ENCODE results near the gene MARCHF6. TPM values are rescaled to one million over a fixed set of nuclear protein-coding genes. Genes with fewer than 3 reads are reported as not detected.

The MARCHF6 gene
- total and polyA plus RNA-seq, 9 of the 15 experiments (the other 6 are each of a cell fraction or from before 2014, with no cell fraction given), result 74.1 to 456 (median 116) TPM

GRCh38 chr5:10304932-10305331, 48.6 kb upstream of the MARCHF6 start (continued):
- TF ChIP-seq RBBP5 (IDR thresholded peaks at IDR 0.05; ENCODE audit: borderline replicate concordance, insufficient read depth, low read length, poor library complexity, severe bottlenecking) (peak; percentile 34), KDM4B (IDR thresholded peaks at IDR 0.05; ENCODE audit: borderline replicate concordance in 2 of 2, low read depth in 1 of 2) (no peak), NFE2 (IDR thresholded peaks at IDR 0.05; ENCODE audit: low read depth) (no peak), CC2D1A (IDR thresholded peaks at IDR 0.05) (no peak), THAP12 (CRISPR knock-in tag; IDR thresholded peaks at IDR 0.05) (no peak), RCOR1 (IDR thresholded peaks at IDR 0.05; ENCODE audit: borderline replicate concordance in 1 of 2, low read depth in 2 of 2, low read length in 2 of 2) (peak in 1 of 2 experiments; percentile 77; a peak in 2 of 4 replicates), ZBTB34 (CRISPR knock-in tag; IDR thresholded peaks at IDR 0.05) (no peak), MAFK (IDR thresholded peaks at IDR 0.05; ENCODE audit: low read length) (no peak), PBX2 (CRISPR knock-in tag; IDR thresholded peaks at IDR 0.05; ENCODE audit: low read depth) (no peak), PBX2 (tag; conservative IDR thresholded peaks at IDR 0.05; ENCODE audit: low read depth) (peak; percentile 67; the same call in 1 of the 2 replicates), HINFP (tag; conservative IDR thresholded peaks at IDR 0.05; ENCODE audit: low read depth) (no peak), MED1 (CRISPR knock-in tag; IDR thresholded peaks at IDR 0.05; ENCODE audit: borderline replicate concordance) (no peak), ZNF280B (CRISPR knock-in tag; IDR thresholded peaks at IDR 0.05) (no peak), STAT6 (CRISPR knock-in tag; IDR thresholded peaks at IDR 0.05) (0 out of 2 replicates have a peak, but pooled peaks have one; percentile 43)
